GM12865 (cell line): ENCODE results near the gene SGO2.
"Not testable (repeated sequence)": the region's sequence is repeated elsewhere in the genome, so short reads cannot be mapped to it uniquely, and the experiment has no call there.

Source experiments
- DNase-seq: peaks from one replicate; pipeline ENCODE4 v3.0.0; 2010; ENCODE audit warnings: low read depth
- H3K4me3 ChIP-seq: 2 replicates; pipeline ENCODE4 v1.5.1; 2011; ENCODE audit warnings: mild to moderate bottlenecking, low read depth, low read length, control low read depth
- CTCF ChIP-seq: IDR thresholded peaks from 2 replicates; pipeline ENCODE4 v1.5.1; 2011; ENCODE audit warnings: low read length, control low read depth, low read depth, inconsistent platforms; ENCODE audit not compliant: insufficient read depth; ENCODE audit errors: missing control alignments

Gene SGO2

DNA sequence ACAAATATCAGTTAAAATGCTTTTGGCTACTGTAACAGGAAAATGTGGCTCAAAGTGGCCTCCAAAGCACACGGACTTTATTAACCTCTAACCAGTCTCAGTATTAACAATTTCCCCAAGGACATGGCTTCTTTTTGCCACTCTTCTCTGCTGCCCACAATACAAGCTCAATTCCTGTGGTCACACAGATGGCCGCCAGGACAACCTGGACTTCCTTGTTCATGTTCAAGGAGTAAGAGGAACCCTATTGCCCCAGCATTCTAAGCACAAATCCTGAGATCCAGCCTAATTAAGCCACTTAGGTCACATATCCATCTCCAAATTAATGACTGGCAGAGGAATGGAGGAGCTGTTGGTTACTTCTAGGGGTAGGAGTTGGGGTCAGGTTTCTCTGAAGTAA is 98.0 kb downstream of the SGO2 start:
- no peak overlapping the region for H3K4me3 ChIP-seq
- no peak for DNase-seq
- TF ChIP-seq CTCF: no peak

GRCh38 chr2:200624658-200625057 is 98.7 kb downstream of the SGO2 start:
- no peak for TF ChIP-seq CTCF
- H3K4me3 ChIP-seq: no peak overlapping the region
- no peak for DNase-seq

DNA sequence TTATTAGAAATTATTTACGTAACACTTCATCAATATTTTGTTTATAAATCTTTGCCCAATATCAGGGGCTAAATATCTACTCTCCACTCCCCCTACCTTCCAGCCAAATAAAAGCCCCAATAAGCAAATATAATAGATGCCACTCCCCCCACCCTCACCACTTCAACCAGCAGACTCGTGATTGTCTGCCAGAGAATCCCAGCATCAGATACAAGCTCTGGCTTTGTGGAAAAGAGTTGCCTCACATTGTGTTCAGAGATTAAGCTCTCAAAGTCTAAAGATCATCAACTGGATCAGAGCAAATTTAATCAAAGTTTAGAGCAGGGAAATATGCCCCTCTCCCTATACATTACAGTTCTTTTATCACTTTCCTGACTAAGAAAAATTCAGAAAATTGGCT is 99.3 kb downstream of the SGO2 start:
- no peak overlapping the region for H3K4me3 ChIP-seq
- no peak for TF ChIP-seq CTCF
- no peak for DNase-seq

DNA sequence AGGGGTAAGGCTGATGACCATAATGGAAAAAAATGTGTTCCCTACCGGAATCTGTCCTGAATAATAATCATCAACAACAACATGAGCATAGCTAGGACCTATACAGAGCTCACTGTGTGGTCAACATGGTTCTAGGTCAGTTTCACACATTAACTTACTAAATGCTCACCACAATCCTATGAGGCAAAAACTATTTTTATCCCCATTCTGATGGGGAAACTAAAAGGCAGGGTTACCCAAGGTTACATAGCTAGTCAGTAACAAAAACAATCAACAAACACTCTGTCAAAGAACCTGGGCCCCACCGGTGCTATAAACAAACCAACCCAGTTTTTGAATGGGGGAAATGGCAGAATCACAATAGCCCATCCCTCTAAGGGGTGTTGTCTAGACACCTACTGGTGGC is 100.0 kb downstream of the SGO2 start:
- no peak for DNase-seq
- H3K4me3 ChIP-seq: no peak overlapping the region
- no peak for TF ChIP-seq CTCF

DNA sequence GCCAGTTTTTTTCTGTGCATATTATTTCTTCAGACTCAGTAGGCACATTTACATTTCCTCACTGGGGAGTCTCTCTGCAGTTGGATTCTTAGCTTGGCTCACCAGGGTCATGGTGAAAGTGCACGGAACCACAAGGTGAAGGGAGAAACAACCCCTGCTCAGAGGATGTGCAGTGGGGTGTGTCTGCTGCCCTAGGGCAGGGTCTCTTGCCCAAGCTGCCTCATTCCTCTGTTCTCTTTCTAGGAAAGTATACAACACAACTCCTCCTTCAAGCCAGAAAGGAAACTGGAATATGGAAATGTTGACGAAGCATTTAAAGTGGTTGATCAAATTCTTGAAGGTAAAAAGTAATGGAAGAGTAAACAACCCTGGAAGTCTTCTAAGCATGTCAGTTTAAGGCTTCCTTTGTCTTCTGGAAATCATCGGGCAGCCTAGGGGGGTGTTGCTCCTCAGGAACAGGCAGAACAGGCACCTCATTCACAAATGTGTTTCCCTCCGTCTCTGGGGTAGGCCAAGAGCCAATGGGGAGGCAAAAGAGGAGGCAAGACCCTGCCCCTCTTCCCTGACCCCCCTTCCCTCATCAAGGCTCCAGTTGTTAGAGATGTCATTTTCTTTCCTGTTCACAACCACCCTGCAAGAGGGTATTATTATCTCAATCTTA is 101.2 kb downstream of the SGO2 start:
- no peak for DNase-seq
- H3K4me3 ChIP-seq: no peak overlapping the region
- no peak for TF ChIP-seq CTCF

GRCh38 chr2:200628461-200628860 is 102.5 kb downstream of the SGO2 start:
- not testable (repeated sequence) for H3K4me3 ChIP-seq, DNase-seq

DNA sequence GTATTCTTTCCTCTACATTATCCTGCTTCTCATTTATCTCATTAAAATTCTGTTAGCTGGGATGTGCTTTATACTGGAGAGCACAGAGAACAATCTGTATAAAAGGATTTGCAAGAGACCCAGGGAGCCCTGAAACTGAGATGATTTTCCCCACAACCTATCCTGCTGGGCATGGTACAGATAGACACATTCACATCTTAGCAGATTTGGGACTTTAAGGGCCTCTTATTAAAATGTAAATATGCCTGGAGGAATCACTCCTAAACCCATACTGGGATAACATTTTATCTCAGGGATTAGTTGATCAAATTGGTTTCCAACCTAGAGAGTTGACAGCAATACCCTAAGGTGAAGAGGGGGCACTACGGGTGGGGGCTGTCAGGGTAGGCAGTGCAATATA is 105.3 kb downstream of the SGO2 start:
- DNase-seq: no peak
- no peak overlapping the region for H3K4me3 ChIP-seq
- TF ChIP-seq CTCF: no peak
